Sigmoid colon (tissue), 4 donors: ENCODE results near the gene TMED3.

Experiments
- CTCF ChIP-seq, 4 experiments: fragments of 450-650 bp in 3 of 4; fragments of 200-600 bp in 1 of 4; IDR thresholded peaks; one replicate each; pipeline ENCODE4 v1.5.1; 2016 to 2019; ENCODE audit warnings: antibody characterized with exemption in 4 of 4, mild to moderate bottlenecking in 3 of 4, moderate library complexity in 2 of 4
- POLR2AphosphoS5 ChIP-seq, 4 donors: sonication (generic); formaldehyde crosslinking; IDR thresholded peaks; one replicate each; pipeline ENCODE4 v1.6.1; 2017; ENCODE audit warnings: antibody characterized with exemption in 4 of 4

GRCh38 chr15:79370716-79371115, 59.8 kb downstream of the TMED3 start:
- TF ChIP-seq CTCF (IDR thresholded peaks at IDR 0.05) = no peak
- TF ChIP-seq POLR2AphosphoS5 (IDR thresholded peaks at IDR 0.05) = no peak
